A673 (cell line): ENCODE results near the gene APOA5. TPM values are rescaled to one million over a fixed set of nuclear protein-coding genes. Genes with fewer than 3 reads are reported as not detected.
A peak's percentile ranks its signal among the peaks of the same experiment; 100 is the strongest.

Experiments used
- Bru-seq: library from RNA; stranded (reverse); fragments of 400-500 nt; gene quantifications from one replicate; lab custom pipeline; 2021; lab: Mats Ljungman, UMichigan
- BruChase-seq, 2 experiments: library from RNA; stranded (reverse); fragments of 400-500 nt; gene quantifications; one replicate each; lab custom pipeline; 2021; lab: Mats Ljungman, UMichigan
- BruUV-seq: library from RNA; stranded (reverse); fragments of 400-500 nt; replicated peaks from 2 replicates; lab custom pipeline; 2021; lab: Mats Ljungman, UMichigan
- CTCF ChIA-PET: fragments of 300-600 bp; sonication (Branson Sonifier 250); formaldehyde crosslinking; loops from one replicate; lab custom pipeline; 2022; ENCODE audit warnings: antibody characterized with exemption; lab: Charles Lee
- POLR2A ChIA-PET: fragments of 300-600 bp; sonication (Branson Sonifier 250); formaldehyde crosslinking; loops from one replicate; lab custom pipeline; 2022; ENCODE audit warnings: antibody characterized with exemption; ENCODE audit not compliant: low non-redundant PET; lab: Charles Lee
- DNase-seq: peaks from one replicate; pipeline ENCODE4 v3.0.0-alpha.2; 2015; ENCODE audit warnings: low spot score
- H3K27ac ChIP-seq: fragments of 200-600 bp; sonication (generic); 2 replicates; pipeline ENCODE4 v1.5.1; 2016; ENCODE audit warnings: mixed run types, low read depth, mild to moderate bottlenecking, mixed read lengths, antibody characterized with exemption, low read length; ENCODE audit not compliant: poor library complexity, severe bottlenecking
- H3K27me3 ChIP-seq: fragments of 200-600 bp; sonication (generic); replicated peaks from 2 replicates; pipeline ENCODE4 v1.6.1; 2017; ENCODE audit warnings: mixed run types, low read depth, mild to moderate bottlenecking, mixed read lengths, antibody characterized with exemption, low read length; ENCODE audit not compliant: insufficient read depth, poor library complexity
- H3K36me3 ChIP-seq: fragments of 200-600 bp; sonication (generic); 2 replicates; pipeline ENCODE4 v1.6.1; 2016; ENCODE audit warnings: mixed run types, mild to moderate bottlenecking, mixed read lengths, antibody characterized with exemption, low read length; ENCODE audit not compliant: insufficient read depth, poor library complexity, severe bottlenecking
- H3K4me1 ChIP-seq: fragments of 200-600 bp; sonication (generic); 2 replicates; pipeline ENCODE4 v1.6.1; 2017; ENCODE audit warnings: mixed run types, mild to moderate bottlenecking, mixed read lengths, antibody characterized with exemption, low read length; ENCODE audit not compliant: insufficient read depth, poor library complexity, severe bottlenecking
- H3K4me3 ChIP-seq: fragments of 200-600 bp; sonication (generic); 2 replicates; pipeline ENCODE4 v1.5.1; 2016; ENCODE audit warnings: low read depth, mixed run types, mild to moderate bottlenecking, mixed read lengths, low read length; ENCODE audit not compliant: poor library complexity, severe bottlenecking
- H3K9me3 ChIP-seq: fragments of 200-600 bp; sonication (generic); 2 replicates; pipeline ENCODE4 v1.6.1; 2016; ENCODE audit warnings: mixed run types, low read depth, mild to moderate bottlenecking, mixed read lengths, antibody characterized with exemption, low read length; ENCODE audit not compliant: poor library complexity, severe bottlenecking
- CTCF ChIP-seq: fragments of 300-800, 200-600 bp; sonication (generic); conservative IDR thresholded peaks from 2 replicates; pipeline ENCODE4 v1.5.1; 2017; ENCODE audit warnings: low read depth, mild to moderate bottlenecking, antibody characterized with exemption, low read length, moderate library complexity, mixed read lengths
- EZH2 ChIP-seq: fragments of 200-600 bp; sonication (generic); IDR thresholded peaks from 2 replicates; pipeline ENCODE4 v1.6.1; 2017; ENCODE audit warnings: borderline replicate concordance, low read depth, mild to moderate bottlenecking, mixed read lengths, antibody characterized with exemption, low read length; ENCODE audit not compliant: poor library complexity, severe bottlenecking
- intact Hi-C: fragments of 100-400 bp; cut with micrococcal nuclease; formaldehyde crosslinking; loops from one replicate; pipeline ENCODE4 v1.10.0; 2022; ENCODE audit not compliant: unreplicated experiment
- long read RNA-seq: library from polyadenylated mRNA; stranded (forward); transcript quantifications from one replicate; pipeline ENCODE4 v2.0.0, GENCODE V29; 2022
- total RNA-seq: library from RNA; stranded (reverse); gene quantifications from 2 replicates; pipeline ENCODE4 v1.2.3, GENCODE V29; 2021

Gene APOA5
- not detected in 2 replicates for total RNA-seq
- not detected for Bru-seq, nascent RNA
- BruChase-seq, experiment 1, labeled RNA remaining after a 2-hour chase: not detected
- BruChase-seq, experiment 2, labeled RNA remaining after a 6-hour chase: not detected
- long read RNA-seq: 0 reads

- BruUV-seq: no TSS peak
- Histone ChIP-seq H3K4me1 (peaks cover 4% of the 10 kb centered on the region), H3K4me3 (peak within 1 kb of the TSS; percentile 13), H3K36me3 (no peaks in the 10 kb centered on the region), H3K27me3 (no peaks in the 10 kb centered on the region), H3K9me3 (no peaks in the 10 kb centered on the region), H3K27ac (no peak within 1 kb of the TSS)
- ChIA-PET POLR2A (interaction anchor here (0.6 kb wide), 2 partner anchors 55 to 267 kb away, joined by 10 to 16 read pairs; no protein-coding TSS in a partner anchor), CTCF (interaction anchor here (0.5 to 3.0 kb wide), 9 partner anchors 19 to 435 kb away, joined by 3 to 56 read pairs (median 6); partner anchors contain the start of genes PAFAH1B2 and SIDT2)
- no peak for DNase-seq
- TF ChIP-seq CTCF: no peak
- TF ChIP-seq EZH2: no peak
- intact Hi-C loops: loop anchor here (1.0 to 2.0 kb wide), 3 partner anchors 45 to 435 kb away; no protein-coding TSS in a partner anchor
Observed at GRCh38 chr11:116791813-116792143, at the start of gene APOA5. Gene APOA5 (minus strand): TSS chr11:116791879. CDS start chr11:116791860, 19 bp downstream.

- Histone ChIP-seq H3K4me1 (no peaks in the 10 kb centered on the region), H3K36me3 (peaks cover 24% of the 10 kb centered on the region), H3K9me3 (no peaks in the 10 kb centered on the region), H3K4me3 (no peak overlapping the region), H3K27me3 (no peaks in the 10 kb centered on the region), H3K27ac (no peak overlapping the region)
- no peak for TF ChIP-seq CTCF
- TF ChIP-seq EZH2: no peak
- ChIA-PET CTCF (no interaction called here), POLR2A (no interaction called here)
- no TSS peak for BruUV-seq
- DNase-seq: no peak
- intact Hi-C loops: no loop called here
Observed at GRCh38 chr11:116840746-116841296, 49.1 kb upstream of the APOA5 start.

GRCh38 chr11:116840224-116840745, 48.6 kb upstream of the APOA5 start:
- ChIA-PET CTCF (no interaction called here), POLR2A (no interaction called here)
- Histone ChIP-seq H3K27me3 (no peaks in the 10 kb centered on the region), H3K4me3 (no peak overlapping the region), H3K36me3 (peaks cover 19% of the 10 kb centered on the region), H3K4me1 (peaks cover 4% of the 10 kb centered on the region), H3K9me3 (no peaks in the 10 kb centered on the region), H3K27ac (no peak overlapping the region)
- intact Hi-C loops: no loop called here
- no TSS peak for BruUV-seq
- DNase-seq: no peak
- TF ChIP-seq EZH2 (no peak), CTCF (peak; percentile 50)
